HG03378 (cell line): ENCODE data around the gene ASTE1.
"Not testable (repeated sequence)": the region's sequence is repeated elsewhere in the genome, so short reads cannot be mapped to it uniquely, and the experiment has no call there.

ENCODE experiments used
- ATAC-seq: cut with Tn5 transposase; IDR thresholded peaks from one replicate; pipeline ENCODE4 v1.9.1; 2021; ENCODE audit warnings: mild to moderate bottlenecking, moderate library complexity; ENCODE audit not compliant: unreplicated experiment

The ASTE1 gene

DNA sequence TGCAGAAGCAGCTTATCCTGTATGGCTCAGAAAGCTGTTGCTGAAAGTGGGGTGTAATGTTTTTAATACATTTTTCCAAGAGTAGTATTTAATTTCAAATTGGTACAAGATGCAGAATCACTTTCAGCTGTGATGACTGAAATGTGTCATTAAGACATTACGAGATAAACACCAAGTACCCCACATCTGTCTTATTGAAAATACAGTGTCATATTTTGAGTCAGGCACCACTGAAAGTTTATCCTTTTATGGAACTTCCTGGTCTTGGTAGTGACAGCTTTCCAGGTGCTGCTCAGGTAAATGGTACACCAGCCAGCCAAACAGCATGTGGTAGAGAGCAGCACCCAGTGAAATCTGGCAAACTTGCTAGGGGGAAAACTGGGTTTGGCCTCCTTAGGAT, 16.9 kb downstream of the ASTE1 start:
- no peak for ATAC-seq

DNA sequence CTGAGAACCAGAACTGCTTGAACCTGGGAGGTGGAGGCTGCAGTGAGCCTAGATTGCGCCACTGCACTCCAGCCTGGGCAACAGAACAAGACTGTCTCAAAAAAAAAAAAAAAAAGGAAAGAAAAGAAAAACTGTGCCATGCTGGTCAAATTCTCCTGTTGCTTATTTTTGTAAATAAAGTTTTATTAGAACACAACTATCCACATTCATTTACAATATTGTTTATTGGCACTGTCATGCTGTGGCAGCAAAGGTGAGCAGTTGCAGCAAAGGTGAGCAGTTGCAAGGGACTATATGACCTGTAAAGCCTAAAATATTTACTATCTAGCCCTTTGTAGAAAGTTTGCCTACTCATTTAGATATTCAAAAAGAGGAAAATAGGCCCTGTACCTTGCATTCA, 18.3 kb downstream of the ASTE1 start:
- ATAC-seq: no peak

DNA sequence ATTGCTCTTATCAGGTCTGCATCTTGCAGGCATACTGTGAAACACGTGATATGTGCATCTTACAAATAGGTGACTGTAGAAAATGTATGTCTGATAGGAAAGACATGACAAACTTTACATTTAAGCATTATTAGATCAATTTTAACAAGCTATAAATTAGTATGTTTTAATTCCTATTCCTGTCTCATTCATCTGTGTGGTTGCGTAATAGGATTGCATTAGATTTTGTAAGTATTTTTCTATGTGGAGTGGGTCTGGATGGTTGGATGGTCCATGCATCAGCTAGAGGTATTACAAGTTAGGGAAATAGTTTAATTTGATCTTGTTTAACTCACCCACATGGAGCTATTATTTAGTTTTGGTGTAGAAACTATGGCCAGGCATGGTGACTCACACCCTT, 18.8 kb downstream of the ASTE1 start:
- no peak for ATAC-seq

DNA sequence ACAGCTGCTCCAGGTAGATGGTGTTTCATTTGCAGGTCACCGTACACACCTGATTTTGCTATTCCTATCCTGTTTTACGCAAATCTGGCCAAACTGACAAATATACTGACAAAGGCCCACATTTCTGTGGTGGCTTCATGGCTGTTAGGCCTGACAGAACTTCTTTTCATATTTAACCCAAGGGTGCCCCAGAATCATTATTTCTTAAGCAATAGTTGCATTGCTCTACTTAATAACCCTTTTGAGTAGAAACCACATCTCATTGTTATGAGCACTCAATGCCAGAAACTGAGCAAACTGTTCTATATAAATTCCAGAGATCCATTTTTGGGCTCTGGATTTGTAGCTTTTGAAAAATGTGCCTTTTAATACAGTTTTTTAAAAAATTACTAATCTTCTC, 19.4 kb downstream of the ASTE1 start:
- no peak for ATAC-seq

DNA sequence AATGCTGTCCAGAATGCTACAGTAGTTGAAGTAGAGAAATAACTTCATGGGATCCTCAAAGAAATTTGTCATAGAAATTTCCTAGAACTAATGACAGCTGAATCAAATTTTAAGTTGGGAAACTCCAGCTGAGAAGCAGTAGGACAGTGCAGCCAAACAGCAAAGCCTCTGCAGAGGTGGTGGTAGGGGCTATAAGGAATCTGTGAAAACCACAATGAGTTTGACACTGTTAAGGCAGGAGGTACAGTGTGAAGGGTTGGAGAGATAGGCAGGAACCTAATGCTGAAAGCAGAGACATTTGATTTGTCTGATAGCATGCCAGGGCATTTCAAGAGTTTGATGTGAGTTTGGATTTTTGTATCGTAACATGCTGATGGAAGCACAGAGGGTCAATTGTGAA, 22.0 kb downstream of the ASTE1 start:
- ATAC-seq: no peak

DNA sequence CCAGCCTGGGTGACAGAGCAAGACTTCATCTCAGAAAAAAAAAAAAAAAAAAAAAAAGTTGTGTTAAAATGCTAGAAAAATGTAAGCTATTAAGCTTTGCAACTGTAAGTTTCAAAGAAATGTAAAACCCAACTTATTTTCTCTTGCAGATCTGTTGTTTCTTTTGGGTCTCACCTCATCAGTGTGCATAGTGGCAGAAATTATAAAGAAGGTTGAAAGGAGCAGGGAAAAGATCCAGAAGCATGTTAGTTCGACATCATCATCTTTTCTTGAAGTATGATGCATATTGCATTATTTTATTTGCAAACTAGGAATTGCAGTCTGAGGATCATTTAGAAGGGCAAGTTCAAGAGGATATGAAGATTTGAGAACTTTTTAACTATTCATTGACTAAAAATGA, 25.6 kb downstream of the ASTE1 start:
- ATAC-seq: no peak

DNA sequence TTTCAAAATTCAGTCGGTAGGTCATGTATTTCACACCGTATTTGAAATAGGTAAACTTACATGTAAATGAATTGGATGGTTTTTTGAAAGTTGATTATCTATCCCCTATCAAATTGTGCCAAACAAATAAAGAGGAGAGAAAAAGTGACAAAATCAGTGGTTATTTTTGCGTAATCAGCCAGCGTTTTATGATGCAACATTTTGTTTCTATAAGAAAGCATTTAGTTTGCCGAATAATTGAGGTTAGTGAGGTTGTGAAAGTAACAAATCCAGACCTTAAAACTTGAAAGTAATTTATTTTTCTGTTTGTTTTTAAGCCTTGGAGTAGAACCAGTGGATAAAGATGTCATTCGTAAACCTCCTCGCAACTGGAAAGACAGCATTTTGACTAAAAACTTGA, 29.3 kb downstream of the ASTE1 start:
- no peak for ATAC-seq

DNA sequence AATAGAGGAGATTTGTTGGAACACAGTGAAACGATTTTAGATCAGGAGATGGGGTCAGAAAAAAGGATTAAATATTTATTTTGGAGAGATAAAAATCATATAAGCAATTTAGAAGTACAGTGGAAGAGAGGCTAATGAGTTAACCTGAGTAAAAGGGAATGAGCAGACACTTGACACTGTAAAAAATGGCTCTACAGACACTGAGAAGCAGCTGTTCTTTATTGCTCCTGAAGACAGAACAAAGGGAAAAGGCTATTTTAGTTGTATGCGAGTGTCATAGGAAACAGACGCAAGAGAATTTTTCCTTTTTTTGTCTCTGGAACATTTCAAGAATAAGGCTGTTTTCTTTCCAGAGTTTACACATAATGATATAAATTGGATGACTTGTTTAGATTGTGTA, 34.3 kb downstream of the ASTE1 start:
- no peak for ATAC-seq

DNA sequence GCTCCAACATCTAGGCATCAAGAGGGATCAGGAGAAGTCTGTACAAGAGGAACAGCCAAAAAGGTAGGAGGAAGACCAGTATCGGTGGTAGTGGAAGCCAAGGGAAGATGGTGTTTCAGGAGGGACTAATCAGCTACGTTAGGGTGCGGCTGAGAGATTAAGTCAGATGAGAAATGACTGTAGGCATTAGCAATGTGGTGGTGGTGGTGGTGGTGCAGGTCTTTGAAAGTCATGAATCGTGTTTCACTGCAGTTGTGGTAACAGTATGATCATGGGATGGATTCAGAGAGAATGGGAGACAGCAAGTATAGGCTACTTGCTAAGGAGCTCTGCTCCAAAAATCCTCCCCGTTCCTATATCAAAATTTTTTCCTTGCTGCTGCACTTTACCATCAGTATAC, 35.5 kb downstream of the ASTE1 start:
- no peak for ATAC-seq

DNA sequence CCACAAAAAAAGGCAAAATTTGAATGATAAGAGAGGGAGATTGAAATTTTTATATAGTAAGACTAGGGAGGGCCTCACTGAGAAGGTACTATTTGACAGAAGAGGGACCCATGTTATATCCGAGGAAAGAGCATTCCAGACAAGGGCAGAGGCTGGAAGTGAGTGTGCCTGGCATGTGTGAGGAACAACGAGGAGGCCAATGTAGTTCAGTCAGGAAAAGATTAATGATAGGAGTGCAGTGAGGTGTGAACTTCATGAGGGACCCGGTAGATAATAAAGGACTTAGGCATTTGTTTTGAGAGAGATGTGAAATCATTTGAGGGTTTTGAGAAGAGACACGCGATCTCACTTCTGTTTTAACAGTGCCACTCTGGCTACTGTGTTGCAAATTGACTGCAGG, 36.3 kb downstream of the ASTE1 start:
- no peak for ATAC-seq

DNA sequence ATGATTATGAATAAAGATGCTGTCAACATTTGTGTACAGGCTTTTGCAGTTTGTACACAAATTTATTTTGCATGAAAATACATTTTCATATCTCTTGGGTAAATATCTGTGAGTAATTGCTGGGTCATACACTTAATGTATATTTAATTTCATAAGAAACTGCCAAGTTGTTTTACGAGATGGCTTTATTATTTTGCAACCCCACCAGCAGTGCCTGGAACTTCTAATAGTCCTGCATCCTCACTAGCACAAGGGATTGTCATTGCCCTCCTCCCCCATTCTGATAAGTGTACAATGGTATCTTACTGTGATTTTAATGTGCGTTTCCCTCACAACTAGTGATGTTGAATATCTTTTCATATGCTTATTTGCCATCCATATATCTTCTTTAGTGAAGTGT, 45.2 kb downstream of the ASTE1 start:
- ATAC-seq: no peak

DNA sequence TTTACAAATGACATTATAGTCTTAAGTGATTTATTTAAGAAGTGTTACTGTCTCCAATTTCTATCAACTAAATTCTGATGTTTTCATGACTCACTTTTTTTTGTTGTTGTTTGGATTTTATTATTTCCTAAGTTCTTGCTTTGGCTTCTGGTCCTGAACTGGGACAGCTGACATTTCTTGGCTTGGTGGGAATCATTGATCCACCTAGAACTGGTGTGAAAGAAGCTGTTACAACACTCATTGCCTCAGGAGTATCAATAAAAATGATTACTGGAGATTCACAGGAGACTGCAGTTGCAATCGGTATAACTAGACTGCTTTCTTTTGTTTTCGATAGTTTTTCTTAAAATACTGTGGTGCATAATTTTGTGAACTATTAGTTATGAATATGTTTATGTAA, 47.5 kb downstream of the ASTE1 start:
- ATAC-seq: no peak

DNA sequence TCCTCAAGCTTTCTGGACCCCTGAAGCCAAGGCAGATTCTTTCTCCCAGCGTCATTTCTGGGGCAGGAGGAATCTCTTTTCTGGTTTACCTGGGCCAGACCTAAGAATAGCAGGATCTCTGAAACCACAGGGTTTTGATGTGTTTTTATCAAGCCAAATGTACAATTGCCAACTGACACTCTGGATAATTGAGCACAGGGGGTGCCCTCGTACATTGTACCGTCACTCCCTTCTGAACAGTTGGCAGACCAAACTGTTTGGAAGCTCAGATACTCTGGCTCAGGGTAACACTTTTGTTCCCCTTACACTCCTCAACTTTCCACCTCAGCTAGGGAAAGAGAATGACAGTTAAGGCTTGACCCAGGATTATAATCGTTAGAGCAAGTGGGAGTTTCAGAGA, 49.9 kb downstream of the ASTE1 start:
- no peak for ATAC-seq

DNA sequence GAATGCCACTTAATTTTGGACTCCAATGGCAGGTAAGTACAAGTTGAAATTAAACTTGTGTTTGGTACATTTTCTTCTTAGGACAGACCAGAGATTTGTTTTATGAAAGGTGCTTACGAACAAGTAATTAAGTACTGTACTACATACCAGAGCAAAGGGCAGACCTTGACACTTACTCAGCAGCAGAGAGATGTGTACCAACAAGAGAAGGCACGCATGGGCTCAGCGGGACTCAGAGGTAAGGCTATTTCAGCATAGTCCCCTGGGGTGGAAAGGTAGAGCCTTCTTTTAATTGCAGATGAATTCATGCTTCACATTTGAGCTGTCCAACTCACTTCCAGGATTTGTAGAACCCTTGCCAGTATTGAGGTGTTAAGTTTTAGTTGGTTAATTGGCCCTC, 51.4 kb downstream of the ASTE1 start:
- no peak for ATAC-seq

DNA sequence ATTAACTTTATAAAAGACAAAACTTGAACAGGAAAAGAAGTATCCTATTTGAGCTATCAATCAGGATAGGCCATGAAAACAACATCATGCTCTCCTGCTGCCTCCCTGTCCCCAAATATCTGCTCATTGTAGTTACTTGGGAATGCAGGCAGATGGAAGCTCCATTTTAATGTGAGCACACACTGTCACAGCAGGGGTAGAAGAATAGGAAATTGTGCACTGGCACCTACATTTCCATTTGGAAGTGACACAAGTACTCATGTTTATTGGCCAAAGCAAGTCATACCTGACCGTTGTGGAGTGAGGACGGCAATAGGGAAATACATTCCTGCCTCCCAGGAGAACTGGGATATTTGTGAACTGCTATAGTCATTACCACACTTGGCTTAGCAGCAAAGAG, 52.4 kb downstream of the ASTE1 start:
- no peak for ATAC-seq

DNA sequence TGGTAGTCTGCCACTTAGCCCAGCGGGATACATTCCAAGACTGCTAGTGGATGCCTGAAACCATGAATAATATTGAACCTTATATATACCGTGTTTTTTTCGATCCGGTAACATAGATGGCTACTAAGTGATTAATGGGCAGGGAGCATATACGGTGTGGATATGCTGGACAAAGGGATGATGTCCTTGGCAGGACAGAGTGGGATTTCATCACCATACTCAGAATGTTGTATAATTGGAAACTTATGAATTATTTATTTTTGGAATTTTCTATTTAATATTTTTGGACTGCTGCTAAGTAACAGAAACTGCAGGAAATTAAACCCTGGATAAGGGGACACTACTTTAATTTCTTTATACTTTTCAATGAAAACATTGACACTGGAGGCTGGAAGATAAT, 53.2 kb downstream of the ASTE1 start:
- no peak for ATAC-seq

DNA sequence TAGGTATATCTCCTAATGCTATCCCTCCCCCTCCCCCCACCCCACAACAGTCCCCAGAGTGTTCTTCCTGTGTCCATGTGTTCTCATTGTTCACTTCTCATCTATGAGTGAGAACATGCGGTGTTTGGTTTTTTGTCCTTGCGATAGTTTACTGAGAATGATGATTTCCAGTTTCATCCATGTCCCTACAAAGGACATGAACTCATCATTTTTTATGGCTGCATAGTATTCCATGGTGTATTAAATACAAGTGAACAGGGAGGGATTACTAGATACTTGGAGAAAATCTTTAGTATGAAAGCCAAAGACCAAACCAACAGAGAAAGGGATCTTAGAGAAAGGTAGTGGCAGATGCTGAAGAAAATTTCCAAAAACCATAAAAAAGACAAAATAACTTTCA, 54.0 kb downstream of the ASTE1 start:
- not testable (repeated sequence) for ATAC-seq

DNA sequence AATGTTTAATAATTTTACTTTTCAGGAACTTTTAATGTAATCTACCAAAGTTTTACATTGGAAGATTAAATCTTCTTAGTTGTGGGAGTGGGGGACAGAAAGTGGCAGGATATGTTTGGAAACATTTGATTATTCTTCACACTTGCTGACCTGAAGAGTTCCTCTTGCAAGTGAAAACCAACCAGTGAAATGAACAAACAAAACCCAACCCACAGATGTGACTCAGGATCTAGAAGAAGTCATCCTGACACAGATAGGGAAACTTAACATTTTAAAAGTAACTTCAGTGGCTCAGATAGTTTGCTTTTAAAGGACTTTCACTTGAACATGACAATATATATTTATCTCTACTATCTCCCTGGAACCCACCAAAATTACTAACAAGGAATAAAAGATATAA, 55.4 kb downstream of the ASTE1 start:
- ATAC-seq: no peak

DNA sequence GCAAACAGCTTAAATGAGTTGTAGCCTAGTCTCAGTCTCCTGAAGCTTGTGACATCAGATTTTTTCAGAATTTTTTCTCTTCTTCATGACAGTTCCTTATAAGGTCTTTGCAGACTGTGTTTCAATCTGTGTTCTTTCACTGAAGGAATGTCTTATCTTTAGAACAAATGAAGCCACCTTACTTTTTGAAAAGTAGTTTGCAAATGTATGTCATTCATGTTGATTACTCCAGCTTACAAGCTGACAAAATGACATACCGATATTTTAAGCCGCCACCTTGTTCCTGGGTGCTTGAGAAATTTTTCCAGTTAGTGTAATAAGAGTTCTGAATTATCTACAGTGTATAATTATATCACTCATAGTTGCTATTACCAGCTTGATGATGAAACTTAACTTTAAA, 57.0 kb downstream of the ASTE1 start:
- ATAC-seq: no peak

DNA sequence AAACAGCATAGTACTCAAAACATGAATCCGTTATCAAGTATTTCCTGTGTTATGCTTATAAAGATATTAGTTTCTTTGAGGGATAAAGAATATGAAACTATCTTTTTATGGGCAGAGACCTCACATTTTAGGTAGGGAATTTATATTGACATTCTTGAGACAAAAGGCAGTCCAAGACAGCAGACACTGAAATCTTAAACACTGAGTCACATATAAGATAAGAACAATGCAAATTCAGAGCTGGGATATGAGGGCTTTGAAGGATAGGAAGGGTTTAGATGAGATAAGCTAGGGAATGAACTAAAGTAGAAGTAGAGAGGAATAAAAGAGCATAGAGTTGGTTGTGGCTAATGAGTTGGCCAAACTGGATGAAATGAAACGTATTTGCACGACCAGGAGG, 58.4 kb downstream of the ASTE1 start:
- no peak for ATAC-seq

DNA sequence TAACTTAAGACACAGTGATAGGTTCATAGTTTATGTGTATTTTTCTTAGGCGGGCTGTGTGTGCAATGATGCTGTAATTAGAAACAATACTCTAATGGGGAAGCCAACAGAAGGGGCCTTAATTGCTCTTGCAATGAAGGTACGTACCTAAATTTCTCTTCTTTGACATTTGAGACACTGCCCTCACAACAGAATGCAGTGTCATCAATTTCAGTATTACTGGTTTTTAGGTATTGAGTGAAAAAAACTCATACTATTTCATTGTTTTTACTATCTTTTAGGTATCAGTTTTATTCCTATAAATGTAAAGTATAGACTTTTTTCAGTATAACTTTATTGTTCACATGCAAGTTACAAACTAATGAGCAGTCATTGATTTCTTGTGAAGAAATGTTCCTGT, 59.3 kb downstream of the ASTE1 start:
- ATAC-seq: no peak

DNA sequence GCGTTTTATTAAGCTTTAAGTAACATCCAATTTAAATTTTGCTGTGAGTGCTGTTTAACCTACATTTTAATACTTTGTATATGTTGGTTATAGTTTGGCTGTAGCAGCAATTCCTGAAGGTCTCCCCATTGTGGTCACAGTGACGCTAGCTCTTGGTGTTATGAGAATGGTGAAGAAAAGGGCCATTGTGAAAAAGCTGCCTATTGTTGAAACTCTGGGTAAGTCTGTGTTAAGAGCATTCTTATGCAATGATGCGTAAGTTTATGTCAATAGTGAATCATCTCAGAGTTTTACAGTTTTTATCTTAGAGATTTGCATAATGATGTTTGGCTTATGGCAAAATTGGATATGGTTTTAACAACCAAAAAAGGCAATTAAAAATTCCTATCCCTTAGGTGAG, 62.7 kb downstream of the ASTE1 start:
- no peak for ATAC-seq
